ENCODE results near the gene ADAMTS2. TPM values are rescaled to one million over a fixed set of nuclear protein-coding genes. Genes with fewer than 3 reads are reported as not detected.

Gene ADAMTS2
- total RNA-seq, 1 donor from 2014 or later, result not detected

DNA sequence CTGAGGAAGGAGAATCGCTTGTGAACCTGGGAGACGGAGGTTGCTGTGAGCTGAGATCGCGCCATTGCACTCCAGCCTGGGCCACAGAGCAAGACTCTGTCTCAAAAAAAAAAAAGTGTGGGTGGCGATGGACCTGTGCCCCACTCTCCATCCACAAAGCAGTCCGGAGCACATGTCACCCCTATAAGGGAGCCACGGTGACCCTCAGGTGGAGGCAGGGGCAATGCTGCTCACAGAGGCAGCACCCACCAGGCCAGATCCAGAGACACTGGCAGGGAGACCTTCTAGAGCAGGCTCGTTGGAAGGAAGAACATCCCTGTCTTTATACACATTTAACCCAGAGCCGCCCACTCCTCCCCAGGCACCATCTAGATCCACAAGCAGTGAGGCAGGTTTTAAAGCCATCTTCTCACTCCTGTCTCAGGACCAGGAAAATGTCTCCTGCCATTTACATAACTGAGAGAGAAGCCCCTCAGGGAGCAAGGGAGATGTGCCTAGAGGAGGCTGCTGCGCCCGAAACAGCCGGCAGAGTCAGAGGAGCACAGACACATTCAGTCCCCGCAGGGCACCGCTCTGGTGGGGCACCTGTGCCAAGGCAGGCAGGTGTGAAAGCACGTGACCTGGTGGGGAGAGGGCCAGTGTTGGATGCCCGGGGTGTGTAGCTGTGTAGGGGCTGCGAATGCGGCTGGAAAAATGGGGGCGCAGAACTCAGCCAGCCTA, 31.6 kb upstream of the ADAMTS2 start:
- H3K27me3 Mint-ChIP-seq (ENCODE audit: low read depth), result no peaks in the 10 kb centered on the region
- no peak for DNase-seq (ENCODE audit: low spot score)
- intact Hi-C loops (cut with micrococcal nuclease), result no loop called here
- no peaks in the 10 kb centered on the region for H3K4me1 Mint-ChIP-seq (ENCODE audit: low read depth)
- H3K9me3 Mint-ChIP-seq, result no peaks in the 10 kb centered on the region
- H3K27ac Mint-ChIP-seq, result no peak overlapping the region
- no peak overlapping the region for H3K4me3 Mint-ChIP-seq (ENCODE audit: low read depth)
- H3K36me3 Mint-ChIP-seq (ENCODE audit: low read depth), result no peaks in the 10 kb centered on the region

- H3K4me1 Mint-ChIP-seq (ENCODE audit: low read depth), result no peaks in the 10 kb centered on the region
- no peaks in the 10 kb centered on the region for H3K27me3 Mint-ChIP-seq (ENCODE audit: low read depth)
- no peaks in the 10 kb centered on the region for H3K9me3 Mint-ChIP-seq
- H3K36me3 Mint-ChIP-seq (ENCODE audit: low read depth), result no peaks in the 10 kb centered on the region
- no peak for DNase-seq (ENCODE audit: low spot score)
- H3K4me3 Mint-ChIP-seq (ENCODE audit: low read depth), result no peak overlapping the region
- intact Hi-C loops (cut with micrococcal nuclease), result no loop called here
- no peak overlapping the region for H3K27ac Mint-ChIP-seq
These were observed 30.6 kb upstream of the ADAMTS2 start for GRCh38 chr5:179375831-179376365.

DNA sequence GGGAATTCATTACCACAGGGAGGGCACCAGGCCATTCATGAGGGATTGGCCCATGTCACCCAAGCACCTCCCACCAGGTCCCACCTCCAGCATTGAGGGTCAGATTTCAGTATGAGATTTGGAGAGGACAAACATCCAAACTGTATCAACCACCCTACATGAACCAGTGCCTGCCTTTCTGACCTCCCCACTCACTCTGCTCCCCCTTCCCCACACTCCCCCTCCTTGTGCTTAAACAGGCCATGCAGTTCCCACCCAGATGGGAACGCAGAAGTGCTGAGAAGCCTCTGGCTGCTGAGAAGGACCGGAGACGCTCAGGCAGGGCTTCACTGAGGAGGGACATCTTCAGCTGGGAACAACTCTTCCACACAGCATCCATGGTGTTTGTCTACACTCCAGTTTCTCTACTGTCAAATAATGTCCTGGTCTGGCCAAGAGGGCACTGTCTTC, 30.0 kb upstream of the ADAMTS2 start:
- no peak for DNase-seq (ENCODE audit: low spot score)
- Mint-ChIP-seq H3K4me3 (ENCODE audit: low read depth) (no peak overlapping the region), H3K36me3 (ENCODE audit: low read depth) (no peaks in the 10 kb centered on the region), H3K27me3 (ENCODE audit: low read depth) (no peaks in the 10 kb centered on the region), H3K4me1 (ENCODE audit: low read depth) (no peaks in the 10 kb centered on the region), H3K9me3 (no peaks in the 10 kb centered on the region), H3K27ac (no peak overlapping the region)
- intact Hi-C loops (cut with micrococcal nuclease), result no loop called here

DNA sequence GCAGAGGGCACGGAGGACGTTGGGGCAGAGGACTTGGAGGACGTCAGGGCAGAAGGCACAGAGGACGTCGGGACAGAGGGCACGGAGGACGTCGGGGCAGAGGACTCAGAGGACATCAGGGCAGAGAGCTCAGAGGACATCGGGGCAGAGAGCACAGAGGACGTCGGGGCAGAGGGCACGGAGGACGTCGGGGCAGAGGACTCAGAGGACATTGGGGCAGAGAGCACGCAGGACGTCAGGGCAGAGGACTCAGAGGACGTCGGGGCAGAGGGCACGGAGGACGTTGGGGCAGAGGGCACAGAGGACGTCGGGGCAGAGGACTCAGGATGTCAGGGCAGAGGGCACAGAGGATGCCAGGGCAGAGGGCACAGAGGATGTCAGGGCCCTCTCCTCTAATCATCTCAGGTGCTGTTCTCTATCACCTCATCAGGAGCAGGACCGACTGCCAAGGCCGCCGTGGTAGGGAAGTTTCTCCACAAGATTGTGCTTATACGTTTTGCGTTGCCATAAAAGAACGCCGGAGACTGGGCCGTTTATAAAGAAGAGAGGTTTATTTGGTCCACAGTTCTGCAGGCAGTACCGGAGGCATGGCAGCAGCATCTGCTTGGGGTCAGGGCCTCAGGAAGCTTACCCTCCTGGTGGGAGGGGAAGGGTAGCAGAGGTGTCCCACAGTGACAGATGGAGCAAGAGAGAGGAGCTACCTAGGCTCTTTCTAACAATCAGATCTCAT, 29.4 kb upstream of the ADAMTS2 start:
- intact Hi-C loops (cut with micrococcal nuclease), result no loop called here

DNA sequence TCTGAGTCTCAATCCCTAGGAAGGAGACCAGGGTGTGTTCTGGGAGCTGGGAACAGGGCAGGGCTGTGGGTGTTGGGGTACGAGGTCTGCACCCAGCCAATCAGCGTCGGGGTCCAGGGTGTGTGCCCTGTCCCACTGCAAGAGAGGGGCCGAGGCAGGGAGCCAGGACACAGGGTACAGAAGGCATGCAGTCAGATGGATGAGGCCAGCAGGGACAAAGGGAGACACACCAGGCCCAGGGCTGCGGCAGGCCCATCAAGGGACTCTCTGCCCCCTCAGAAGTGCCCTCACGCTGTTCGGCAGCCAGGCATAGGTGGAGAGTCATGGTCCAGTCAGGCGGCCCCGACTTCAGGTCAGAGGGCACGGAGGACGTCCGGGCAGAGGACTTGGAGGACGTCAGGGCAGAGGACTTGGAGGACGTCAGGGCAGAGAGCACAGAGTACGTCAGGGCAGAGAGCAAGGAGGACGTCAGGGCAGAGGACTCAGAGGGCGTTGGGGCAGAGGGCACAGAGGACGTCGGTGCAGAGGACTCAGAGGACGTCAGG, 28.8 kb upstream of the ADAMTS2 start:
- no peak for DNase-seq (ENCODE audit: low spot score)
- Mint-ChIP-seq H3K9me3 (no peaks in the 10 kb centered on the region), H3K27ac (no peak overlapping the region), H3K27me3 (ENCODE audit: low read depth) (no peaks in the 10 kb centered on the region), H3K36me3 (ENCODE audit: low read depth) (no peaks in the 10 kb centered on the region), H3K4me3 (ENCODE audit: low read depth) (no peak overlapping the region), H3K4me1 (ENCODE audit: low read depth) (no peaks in the 10 kb centered on the region)
- intact Hi-C loops (cut with micrococcal nuclease), result no loop called here

More for the DNA sequence above, 29.4 kb upstream of the ADAMTS2 start:
- no peaks in the 10 kb centered on the region for H3K27me3 Mint-ChIP-seq (ENCODE audit: low read depth)
- H3K4me1 Mint-ChIP-seq (ENCODE audit: low read depth), result no peaks in the 10 kb centered on the region
- no peak for DNase-seq (ENCODE audit: low spot score)
- H3K36me3 Mint-ChIP-seq (ENCODE audit: low read depth), result no peaks in the 10 kb centered on the region
- H3K27ac Mint-ChIP-seq, result no peak overlapping the region
- H3K9me3 Mint-ChIP-seq, result no peaks in the 10 kb centered on the region
- H3K4me3 Mint-ChIP-seq (ENCODE audit: low read depth), result no peak overlapping the region

GRCh38 chr5:179373101-179373934, 28.1 kb upstream of the ADAMTS2 start:
- H3K27ac Mint-ChIP-seq, result no peak overlapping the region
- no peaks in the 10 kb centered on the region for H3K4me1 Mint-ChIP-seq (ENCODE audit: low read depth)
- intact Hi-C loops (cut with micrococcal nuclease), result no loop called here
- no peaks in the 10 kb centered on the region for H3K36me3 Mint-ChIP-seq (ENCODE audit: low read depth)
- no peak overlapping the region for H3K4me3 Mint-ChIP-seq (ENCODE audit: low read depth)
- H3K27me3 Mint-ChIP-seq (ENCODE audit: low read depth), result no peaks in the 10 kb centered on the region
- no peaks in the 10 kb centered on the region for H3K9me3 Mint-ChIP-seq
- no peak for DNase-seq (ENCODE audit: low spot score)

DNA sequence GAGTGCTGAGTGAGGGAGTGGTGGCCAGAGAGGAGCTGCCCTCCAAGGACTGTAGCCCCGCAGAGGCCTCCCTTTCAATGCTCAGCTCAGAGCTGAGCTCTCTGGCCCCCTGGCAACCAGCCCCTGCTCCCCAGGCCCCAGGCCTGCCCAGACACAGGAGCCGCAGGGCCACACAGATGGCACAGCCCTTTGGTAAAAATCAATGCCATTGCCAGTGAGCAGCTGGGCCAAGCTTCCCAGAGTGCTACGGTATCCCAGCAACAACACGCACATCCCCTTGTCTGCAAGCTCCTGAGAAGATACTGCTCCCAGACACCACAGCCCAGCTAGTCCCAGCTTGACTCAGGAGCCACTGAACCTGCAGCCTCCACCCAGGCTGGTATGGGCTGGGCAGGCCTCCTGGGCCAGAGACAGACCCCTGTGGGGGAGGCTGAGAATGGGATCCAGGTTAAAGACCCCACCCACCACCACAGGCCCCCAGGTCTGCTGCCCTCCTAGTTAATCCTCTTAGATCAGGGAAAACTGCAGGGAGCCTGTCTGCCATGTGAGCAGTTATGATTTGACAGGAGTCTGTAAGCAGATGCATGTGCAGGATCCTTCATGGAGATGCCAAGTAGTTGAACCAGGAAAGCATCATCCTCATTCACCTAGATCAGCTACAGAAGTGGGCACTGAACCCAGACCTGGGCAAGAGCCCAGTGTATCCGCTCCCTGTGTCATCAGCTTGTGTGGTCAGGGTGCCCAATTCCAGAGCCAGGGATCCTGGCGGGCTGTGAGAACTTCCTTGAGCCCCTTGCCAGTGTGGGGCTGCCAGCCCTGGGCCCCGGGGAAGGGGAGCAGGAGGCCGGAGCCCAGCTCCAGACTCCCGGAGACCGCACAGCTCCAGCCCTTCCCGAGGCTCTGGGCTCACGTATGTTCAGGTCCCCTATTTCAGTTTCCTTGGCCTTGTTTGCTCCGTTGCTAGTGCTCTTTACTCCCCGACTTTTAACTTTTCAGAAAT, 26.7 kb upstream of the ADAMTS2 start:
- Mint-ChIP-seq H3K4me3 (ENCODE audit: low read depth) (no peak overlapping the region), H3K9me3 (no peaks in the 10 kb centered on the region), H3K36me3 (ENCODE audit: low read depth) (no peaks in the 10 kb centered on the region), H3K27ac (no peak overlapping the region), H3K27me3 (ENCODE audit: low read depth) (no peaks in the 10 kb centered on the region), H3K4me1 (ENCODE audit: low read depth) (no peaks in the 10 kb centered on the region)
- intact Hi-C loops (cut with micrococcal nuclease), result no loop called here
- DNase-seq (ENCODE audit: low spot score), result no peak

- H3K27ac Mint-ChIP-seq, result no peak overlapping the region
- H3K4me1 Mint-ChIP-seq (ENCODE audit: low read depth), result no peaks in the 10 kb centered on the region
- DNase-seq (ENCODE audit: low spot score), result no peak
- intact Hi-C loops (cut with micrococcal nuclease), result no loop called here
- H3K27me3 Mint-ChIP-seq (ENCODE audit: low read depth), result no peaks in the 10 kb centered on the region
- no peaks in the 10 kb centered on the region for H3K9me3 Mint-ChIP-seq
- no peak overlapping the region for H3K4me3 Mint-ChIP-seq (ENCODE audit: low read depth)
- no peaks in the 10 kb centered on the region for H3K36me3 Mint-ChIP-seq (ENCODE audit: low read depth)
These were observed 25.9 kb upstream of the ADAMTS2 start for GRCh38 chr5:179371121-179371510.

DNA sequence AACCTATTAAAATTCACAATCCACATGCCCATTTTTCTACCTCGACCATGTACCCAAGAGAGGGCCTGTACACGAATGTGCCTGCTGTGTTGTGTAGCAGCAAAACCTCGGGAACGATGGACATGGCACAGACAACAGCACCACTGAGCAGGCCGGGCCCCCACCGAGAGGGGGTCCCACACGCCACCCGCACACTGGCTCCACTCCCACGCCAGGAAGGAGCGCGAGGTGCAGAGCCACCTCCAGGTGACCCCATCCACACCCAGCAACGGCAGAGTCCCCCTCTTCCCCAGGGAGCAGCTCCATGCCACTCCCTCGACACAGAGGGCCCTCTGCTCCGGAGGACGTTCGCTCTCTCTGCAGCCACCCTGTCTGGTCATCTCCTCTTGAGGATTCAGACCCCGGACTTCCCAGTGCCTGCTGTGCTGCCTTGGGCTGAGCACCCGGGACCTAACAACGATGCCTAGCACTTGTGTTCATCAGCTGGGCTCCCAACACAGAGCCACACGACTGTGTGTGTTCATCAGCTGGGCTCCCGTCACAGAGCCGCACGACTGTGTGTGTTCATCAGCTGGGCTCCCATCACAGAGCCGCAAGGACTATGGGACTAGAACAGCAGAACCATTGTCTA, 25.3 kb upstream of the ADAMTS2 start:
- H3K36me3 Mint-ChIP-seq (ENCODE audit: low read depth), result no peaks in the 10 kb centered on the region
- H3K9me3 Mint-ChIP-seq, result no peaks in the 10 kb centered on the region

GRCh38 chr5:179369530-179369884, 24.2 kb upstream of the ADAMTS2 start:
- Mint-ChIP-seq H3K27ac (no peak overlapping the region), H3K36me3 (ENCODE audit: low read depth) (no peaks in the 10 kb centered on the region), H3K9me3 (no peaks in the 10 kb centered on the region), H3K27me3 (ENCODE audit: low read depth) (no peaks in the 10 kb centered on the region), H3K4me3 (ENCODE audit: low read depth) (no peak overlapping the region), H3K4me1 (ENCODE audit: low read depth) (no peaks in the 10 kb centered on the region)
- intact Hi-C loops (cut with micrococcal nuclease), result no loop called here
- DNase-seq (ENCODE audit: low spot score), result no peak

More for the DNA sequence above, 25.3 kb upstream of the ADAMTS2 start:
- H3K27me3 Mint-ChIP-seq (ENCODE audit: low read depth), result no peaks in the 10 kb centered on the region
- H3K4me1 Mint-ChIP-seq (ENCODE audit: low read depth), result no peaks in the 10 kb centered on the region
- intact Hi-C loops (cut with micrococcal nuclease), result no loop called here
- H3K4me3 Mint-ChIP-seq (ENCODE audit: low read depth), result no peak overlapping the region
- DNase-seq (ENCODE audit: low spot score), result no peak
- H3K27ac Mint-ChIP-seq, result no peak overlapping the region

- H3K4me3 Mint-ChIP-seq (ENCODE audit: low read depth), result no peak overlapping the region
- no peak overlapping the region for H3K27ac Mint-ChIP-seq
- DNase-seq (ENCODE audit: low spot score), result no peak
- no peaks in the 10 kb centered on the region for H3K9me3 Mint-ChIP-seq
- intact Hi-C loops (cut with micrococcal nuclease), result no loop called here
- no peaks in the 10 kb centered on the region for H3K27me3 Mint-ChIP-seq (ENCODE audit: low read depth)
- no peaks in the 10 kb centered on the region for H3K36me3 Mint-ChIP-seq (ENCODE audit: low read depth)
- no peaks in the 10 kb centered on the region for H3K4me1 Mint-ChIP-seq (ENCODE audit: low read depth)
These were observed 23.7 kb upstream of the ADAMTS2 start for GRCh38 chr5:179368806-179369529.

Data from activated T-helper 2 cell treated with anti-CD3 and anti-CD28 coated beads, Interferon-gamma antibody, Interleukin-2, Interleukin-4, amounts not matched to agents 10 μg/mL and 5 μg/mL and 100 μg/mL, durations not matched to agents 14 hours and 24 hours and 36 hours (primary cell).